Measurements from ENCODE around the gene MVB12B.

DNA sequence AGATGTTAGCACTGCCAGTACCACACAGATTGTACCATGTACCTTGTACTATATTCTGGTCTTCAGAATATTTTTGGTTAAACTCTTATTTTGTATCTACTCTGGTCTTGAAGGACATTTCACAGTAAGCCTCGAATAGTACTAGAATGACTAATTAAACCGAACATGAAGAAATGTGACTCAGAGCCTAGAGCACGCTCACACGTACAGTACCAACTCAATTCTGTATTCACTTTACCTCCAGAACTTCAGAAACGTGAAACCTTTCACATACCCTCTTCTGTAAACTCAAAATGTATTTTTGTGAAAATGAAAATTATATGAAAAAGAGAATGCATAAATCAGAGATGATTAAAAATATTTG is 112.8 kb downstream of the MVB12B start:
- TF ChIP-seq POLR2AphosphoS5 (IDR thresholded peaks at IDR 0.05) (no peak), CTCF (IDR thresholded peaks at IDR 0.05) (no peak), POLR2A (IDR thresholded peaks at IDR 0.05) (no peak), EP300 (IDR thresholded peaks at IDR 0.05) (no peak)
